ENCODE results near the gene SURF6.

The SURF6 gene

DNA sequence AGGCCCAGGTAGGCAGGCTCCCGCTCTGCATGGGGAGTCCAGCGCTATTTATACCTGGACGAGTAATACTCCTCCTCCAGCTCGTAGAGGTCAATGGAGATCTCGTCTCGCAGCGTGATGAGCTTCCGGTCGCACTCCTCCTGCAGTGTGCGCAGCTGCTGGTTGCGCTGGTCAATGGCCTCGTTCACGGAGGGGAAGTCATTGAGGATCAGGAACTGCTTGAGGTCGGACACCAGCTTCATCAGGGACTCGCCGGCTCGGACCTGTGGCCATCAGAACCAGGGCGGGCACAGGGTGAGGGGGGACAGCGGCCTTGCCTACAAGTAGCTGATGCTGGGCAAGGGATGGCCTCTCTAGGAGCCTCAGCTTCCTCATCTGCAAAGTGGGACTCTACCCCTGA, 8.1 kb upstream of the SURF6 start:
- H3K36me3 Mint-ChIP-seq (ENCODE audit: low read depth), result peaks cover 33% of the 10 kb centered on the region
- H3K4me1 Mint-ChIP-seq, result peaks cover 38% of the 10 kb centered on the region
- H3K9me3 Mint-ChIP-seq, result no peaks in the 10 kb centered on the region
- no peak overlapping the region for H3K27ac Mint-ChIP-seq
- no peak overlapping the region for H3K4me3 Mint-ChIP-seq
- no peaks in the 10 kb centered on the region for H3K27me3 Mint-ChIP-seq (ENCODE audit: low read depth)
- TF ChIP-seq, protein P1, sequence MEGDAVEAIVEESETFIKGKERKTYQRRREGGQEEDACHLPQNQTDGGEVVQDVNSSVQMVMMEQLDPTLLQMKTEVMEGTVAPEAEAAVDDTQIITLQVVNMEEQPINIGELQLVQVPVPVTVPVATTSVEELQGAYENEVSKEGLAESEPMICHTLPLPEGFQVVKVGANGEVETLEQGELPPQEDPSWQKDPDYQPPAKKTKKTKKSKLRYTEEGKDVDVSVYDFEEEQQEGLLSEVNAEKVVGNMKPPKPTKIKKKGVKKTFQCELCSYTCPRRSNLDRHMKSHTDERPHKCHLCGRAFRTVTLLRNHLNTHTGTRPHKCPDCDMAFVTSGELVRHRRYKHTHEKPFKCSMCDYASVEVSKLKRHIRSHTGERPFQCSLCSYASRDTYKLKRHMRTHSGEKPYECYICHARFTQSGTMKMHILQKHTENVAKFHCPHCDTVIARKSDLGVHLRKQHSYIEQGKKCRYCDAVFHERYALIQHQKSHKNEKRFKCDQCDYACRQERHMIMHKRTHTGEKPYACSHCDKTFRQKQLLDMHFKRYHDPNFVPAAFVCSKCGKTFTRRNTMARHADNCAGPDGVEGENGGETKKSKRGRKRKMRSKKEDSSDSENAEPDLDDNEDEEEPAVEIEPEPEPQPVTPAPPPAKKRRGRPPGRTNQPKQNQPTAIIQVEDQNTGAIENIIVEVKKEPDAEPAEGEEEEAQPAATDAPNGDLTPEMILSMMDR (IDR thresholded peaks at IDR 0.05; ENCODE audit: unreplicated experiment in 3 of 3), result no peak

DNA sequence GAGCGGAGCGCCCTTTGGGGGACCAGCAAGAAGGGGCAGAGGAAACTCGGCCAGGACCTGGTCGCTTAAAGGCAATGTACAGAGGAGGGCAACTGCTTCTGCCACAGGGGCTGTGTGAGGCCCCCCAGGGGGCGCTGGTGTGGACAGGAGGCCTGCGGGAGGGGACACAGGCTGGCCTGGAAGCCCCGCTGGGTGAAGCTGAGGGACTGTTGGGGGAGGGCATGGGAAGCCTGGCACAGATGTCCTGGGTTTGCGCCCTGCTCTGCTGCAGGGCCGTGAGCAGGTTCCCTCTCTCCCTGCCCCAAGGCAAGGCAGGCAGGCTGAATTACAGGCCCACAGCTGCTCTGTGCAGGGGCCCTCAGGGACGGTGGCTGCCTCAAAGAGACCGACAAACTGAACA, 6.6 kb upstream of the SURF6 start:
- Mint-ChIP-seq H3K9me3 (no peaks in the 10 kb centered on the region), H3K36me3 (ENCODE audit: low read depth) (peaks cover 30% of the 10 kb centered on the region), H3K4me3 (no peak overlapping the region), H3K27me3 (ENCODE audit: low read depth) (no peaks in the 10 kb centered on the region), H3K4me1 (peaks cover 26% of the 10 kb centered on the region), H3K27ac (no peak overlapping the region)
- TF ChIP-seq, protein P1 (IDR thresholded peaks at IDR 0.05; ENCODE audit: unreplicated experiment in 3 of 3), result no peak

DNA sequence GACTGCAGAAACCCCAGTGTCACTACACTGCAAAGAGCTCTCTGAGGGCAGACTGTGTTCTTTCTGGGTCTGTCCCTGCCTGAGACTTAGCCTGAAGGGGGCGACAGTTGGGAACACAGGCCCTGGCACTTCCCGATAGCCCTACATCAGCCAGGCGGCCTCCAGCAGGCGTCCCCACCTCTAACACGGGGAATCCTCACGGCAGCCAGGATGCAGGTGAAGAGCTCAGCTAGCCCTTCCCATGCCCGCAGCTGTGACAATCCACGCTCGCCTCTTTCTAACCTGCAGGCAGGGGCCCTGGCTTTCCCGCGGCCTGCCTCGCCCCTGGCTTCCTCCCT, 6.0 kb upstream of the SURF6 start:
- H3K27me3 Mint-ChIP-seq (ENCODE audit: low read depth), result no peaks in the 10 kb centered on the region
- peaks cover 30% of the 10 kb centered on the region for H3K36me3 Mint-ChIP-seq (ENCODE audit: low read depth)
- H3K27ac Mint-ChIP-seq, result no peak overlapping the region
- no peaks in the 10 kb centered on the region for H3K9me3 Mint-ChIP-seq
- H3K4me3 Mint-ChIP-seq, result peak overlapping the region in 1 of 3 experiments; percentile 31
- H3K4me1 Mint-ChIP-seq, result peaks cover 24% of the 10 kb centered on the region
- TF ChIP-seq, protein P1 (IDR thresholded peaks at IDR 0.05; ENCODE audit: unreplicated experiment in 3 of 3), result no peak

DNA sequence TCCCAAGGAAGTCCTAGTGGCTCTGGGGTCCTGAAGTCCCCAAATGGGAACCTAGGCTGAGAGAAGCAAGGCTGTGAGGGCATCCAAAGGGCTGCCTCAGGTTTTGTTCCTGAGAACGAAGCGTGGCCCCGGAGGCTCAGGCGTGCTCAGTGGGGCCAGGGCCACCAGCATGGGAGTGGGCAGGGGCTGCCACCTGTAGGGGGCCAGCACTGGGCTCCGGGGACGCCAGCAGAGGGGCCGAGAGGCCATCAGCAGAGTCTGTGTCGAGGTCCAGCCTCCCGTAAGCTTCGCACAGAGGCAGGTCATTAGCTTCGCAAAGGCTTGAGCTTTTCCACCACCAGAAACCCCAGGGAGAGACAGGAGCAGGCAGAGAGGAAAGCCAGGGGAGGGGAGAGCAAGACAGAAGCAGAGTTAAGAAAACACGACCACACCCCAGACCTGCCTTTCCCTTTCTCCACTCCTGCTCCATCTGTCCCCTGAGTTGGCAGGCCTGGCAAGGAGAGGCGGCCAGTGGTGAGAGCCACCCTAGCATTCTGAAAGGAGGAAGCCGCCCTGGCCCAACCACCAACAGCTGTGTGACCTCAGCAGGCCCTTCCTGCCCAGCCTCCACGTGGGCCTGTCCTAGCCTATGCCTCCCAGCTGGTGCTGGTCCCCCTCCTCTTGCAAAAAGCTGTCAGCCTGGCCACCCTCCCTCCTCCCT, 5.5 kb upstream of the SURF6 start:
- H3K4me3 Mint-ChIP-seq, result no peak overlapping the region
- TF ChIP-seq, protein P1 (IDR thresholded peaks at IDR 0.05; ENCODE audit: unreplicated experiment in 3 of 3), result no peak
- peaks cover 30% of the 10 kb centered on the region for H3K36me3 Mint-ChIP-seq (ENCODE audit: low read depth)
- H3K4me1 Mint-ChIP-seq, result peaks cover 19% of the 10 kb centered on the region
- H3K27me3 Mint-ChIP-seq (ENCODE audit: low read depth), result no peaks in the 10 kb centered on the region
- H3K27ac Mint-ChIP-seq, result no peak overlapping the region
- H3K9me3 Mint-ChIP-seq, result no peaks in the 10 kb centered on the region

DNA sequence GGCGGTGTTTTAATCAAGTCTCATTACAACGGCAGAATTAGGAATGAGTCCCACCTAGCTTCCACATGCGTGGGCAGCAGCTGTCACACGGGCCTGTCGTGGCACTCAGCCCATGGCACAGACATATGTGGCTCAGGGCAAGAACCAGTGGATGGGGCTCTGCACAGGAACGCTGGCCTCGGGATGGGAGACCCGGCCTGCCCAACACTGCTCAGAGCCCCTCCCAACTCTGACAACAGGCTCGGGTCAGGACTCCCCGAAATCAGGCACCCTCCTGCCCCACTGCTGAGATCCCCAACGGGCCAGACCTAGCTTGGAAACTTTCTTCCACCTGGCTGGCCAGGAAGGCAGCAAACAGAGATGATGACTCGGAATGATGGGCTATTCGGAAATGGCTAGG, 4.9 kb upstream of the SURF6 start:
- Mint-ChIP-seq H3K4me3 (peak overlapping the region in 2 of 3 experiments; percentile 40 to 63), H3K27ac (no peak overlapping the region), H3K27me3 (ENCODE audit: low read depth) (no peaks in the 10 kb centered on the region), H3K9me3 (no peaks in the 10 kb centered on the region), H3K36me3 (ENCODE audit: low read depth) (peaks cover 25% of the 10 kb centered on the region), H3K4me1 (peaks cover 22% of the 10 kb centered on the region)
- TF ChIP-seq, protein P1 (IDR thresholded peaks at IDR 0.05; ENCODE audit: unreplicated experiment in 3 of 3), result no peak

DNA sequence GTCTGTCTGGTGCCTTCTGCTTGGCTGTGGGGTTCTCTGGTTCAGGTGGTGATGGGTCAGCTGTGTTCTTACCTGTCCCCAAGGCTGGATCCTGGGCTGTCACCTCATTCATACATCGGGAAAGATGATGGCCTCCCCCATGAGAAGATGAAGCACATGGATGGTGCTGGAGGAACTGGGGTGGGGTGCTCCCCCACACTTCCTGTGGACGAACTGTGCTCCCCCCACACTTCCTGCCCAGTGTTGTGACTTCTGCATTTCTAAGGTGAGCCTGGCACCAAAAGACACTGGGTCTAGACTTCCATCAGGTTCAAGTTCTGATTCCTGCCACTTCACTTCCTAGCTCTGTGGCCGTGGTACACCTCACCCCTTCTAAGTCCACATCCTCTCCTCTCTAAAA, 4.3 kb upstream of the SURF6 start:
- no peaks in the 10 kb centered on the region for H3K9me3 Mint-ChIP-seq

More for the DNA sequence above, 4.3 kb upstream of the SURF6 start:
- H3K27me3 Mint-ChIP-seq (ENCODE audit: low read depth), result no peaks in the 10 kb centered on the region
- peaks cover 27% of the 10 kb centered on the region for H3K4me1 Mint-ChIP-seq
- TF ChIP-seq, protein P1 (IDR thresholded peaks at IDR 0.05; ENCODE audit: unreplicated experiment in 3 of 3), result no peak
- H3K4me3 Mint-ChIP-seq, result peak overlapping the region in 1 of 3 experiments; percentile 63
- no peak overlapping the region for H3K27ac Mint-ChIP-seq
- peaks cover 25% of the 10 kb centered on the region for H3K36me3 Mint-ChIP-seq (ENCODE audit: low read depth)

Data from nephron (organoid).